HepG2 (cell line): Measurements from ENCODE around the gene OR56A3.

ENCODE experiments used
- ATF7 ChIP-seq, 2 experiments: fragments of 450-650 bp in 1 of 2; sonication (generic) in 1 of 2; formaldehyde crosslinking in 1 of 2; IDR thresholded peaks; 2 replicates each; pipeline versions ENCODE4 v1.4.0 to v1.6.1; 2016 to 2020; ENCODE audit warnings: antibody characterized with exemption in 1 of 2, mild to moderate bottlenecking in 1 of 2, missing genetic modification reagents in 1 of 2
- CHD4 ChIP-seq: fragments of 200-600 bp; sonication (generic); IDR thresholded peaks from 2 replicates; pipeline ENCODE4 v1.7.0; 2017; ENCODE audit warnings: mild to moderate bottlenecking, low read length, borderline replicate concordance
- CTCF ChIP-seq: sonication (generic); formaldehyde crosslinking; IDR thresholded peaks from 2 replicates; pipeline ENCODE4 v1.5.0; 2020; ENCODE audit warnings: mild to moderate bottlenecking, missing genetic modification reagents, moderate library complexity
- ETV6 ChIP-seq: sonication (generic); formaldehyde crosslinking; conservative IDR thresholded peaks from 2 replicates; pipeline ENCODE4 v1.4.0; 2020; ENCODE audit warnings: missing genetic modification reagents
- NFAT5 ChIP-seq: sonication (generic); formaldehyde crosslinking; IDR thresholded peaks from 2 replicates; pipeline ENCODE4 v1.4.0; 2020; ENCODE audit warnings: missing genetic modification reagents
- TCF12 ChIP-seq, 2 experiments: fragments of 450-650 bp in 1 of 2; sonication (generic) in 1 of 2; formaldehyde crosslinking in 1 of 2; IDR thresholded peaks; 2 replicates each; pipeline versions ENCODE4 v1.6.1 to v1.8.0; 2017 to 2022; ENCODE audit warnings: antibody characterized with exemption in 1 of 2, mild to moderate bottlenecking in 1 of 2, missing genetic modification reagents in 1 of 2, moderate library complexity in 1 of 2

- TF ChIP-seq CHD4 (no peak), ATF7 (IDR thresholded peaks at IDR 0.05) (no peak), ATF7 (CRISPR knock-in tag; IDR thresholded peaks at IDR 0.05) (no peak), NFAT5 (CRISPR knock-in tag) (no peak), CTCF (CRISPR knock-in tag) (no peak), TCF12 (IDR thresholded peaks at IDR 0.05) (no peak), TCF12 (CRISPR knock-in tag; IDR thresholded peaks at IDR 0.05) (no peak), ETV6 (CRISPR knock-in tag) (no peak)
These were observed 47.2 kb downstream of the OR56A3 start for GRCh38 chr11:5989203-5989602.
